Nephron (organoid): ENCODE data around the gene DHRS3.

Experiments used
- H3K27ac Mint-ChIP-seq, 3 experiments: 2 replicates each; pipeline ENCODE4 v1.8.0; 2020; ENCODE audit warnings: mixed read lengths in 3 of 3, mild to moderate bottlenecking in 2 of 3, moderate library complexity in 1 of 3
- H3K27me3 Mint-ChIP-seq: 2 replicates; pipeline ENCODE4 v1.8.0; 2021; ENCODE audit warnings: low read depth, mild to moderate bottlenecking, moderate library complexity, mixed read lengths
- H3K36me3 Mint-ChIP-seq: 2 replicates; pipeline ENCODE4 v1.8.0; 2020; ENCODE audit warnings: low read depth, mixed read lengths
- H3K4me1 Mint-ChIP-seq: 2 replicates; pipeline ENCODE4 v1.8.0; 2020; ENCODE audit warnings: mixed read lengths
- H3K4me3 Mint-ChIP-seq, 3 experiments: 2 replicates each; pipeline ENCODE4 v1.8.0; 2020; ENCODE audit warnings: mild to moderate bottlenecking in 3 of 3, mixed read lengths in 3 of 3, moderate library complexity in 2 of 3
- H3K9me3 Mint-ChIP-seq: 2 replicates; pipeline ENCODE4 v1.8.0; 2020; ENCODE audit warnings: mixed read lengths
- TF ChIP-seq, protein P1 (sequence below), 3 experiments: fragments of 200-600 bp; sonication (generic); IDR thresholded peaks; one replicate each; pipeline ENCODE4 v1.5.0; 2021; ENCODE audit warnings: antibody characterized with exemption in 3 of 3; ENCODE audit not compliant: unreplicated experiment in 3 of 3

DHRS3 gene

DNA sequence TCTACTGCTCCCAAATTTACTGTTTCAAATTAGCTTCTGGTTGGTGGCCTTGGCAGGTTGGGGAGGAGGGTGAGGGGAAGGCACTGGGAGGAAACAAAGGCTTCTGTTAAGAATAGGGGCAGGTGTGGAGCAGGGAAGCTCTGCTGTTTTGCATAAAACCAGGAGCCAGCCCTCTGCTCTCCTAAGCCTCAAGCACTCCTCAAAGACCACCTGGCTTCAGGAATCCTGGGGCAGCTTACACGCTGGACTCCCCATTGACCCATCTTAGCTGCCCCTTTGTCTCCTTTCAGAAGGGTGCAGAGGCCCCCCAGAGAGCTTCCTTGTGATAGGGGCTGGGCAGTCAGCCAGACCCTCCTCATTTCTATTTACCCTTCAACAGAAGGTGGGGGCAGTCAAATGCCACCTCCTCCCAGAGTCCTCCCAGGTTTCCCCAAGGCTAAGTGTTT is 11.5 kb upstream of the DHRS3 start:
- Mint-ChIP-seq H3K9me3 (peaks cover 9% of the 10 kb centered on the region), H3K4me3 (no peak overlapping the region), H3K36me3 (no peaks in the 10 kb centered on the region), H3K27me3 (peaks cover 7% of the 10 kb centered on the region), H3K4me1 (peaks cover 10% of the 10 kb centered on the region), H3K27ac (no peak overlapping the region)
- TF ChIP-seq, protein P1, sequence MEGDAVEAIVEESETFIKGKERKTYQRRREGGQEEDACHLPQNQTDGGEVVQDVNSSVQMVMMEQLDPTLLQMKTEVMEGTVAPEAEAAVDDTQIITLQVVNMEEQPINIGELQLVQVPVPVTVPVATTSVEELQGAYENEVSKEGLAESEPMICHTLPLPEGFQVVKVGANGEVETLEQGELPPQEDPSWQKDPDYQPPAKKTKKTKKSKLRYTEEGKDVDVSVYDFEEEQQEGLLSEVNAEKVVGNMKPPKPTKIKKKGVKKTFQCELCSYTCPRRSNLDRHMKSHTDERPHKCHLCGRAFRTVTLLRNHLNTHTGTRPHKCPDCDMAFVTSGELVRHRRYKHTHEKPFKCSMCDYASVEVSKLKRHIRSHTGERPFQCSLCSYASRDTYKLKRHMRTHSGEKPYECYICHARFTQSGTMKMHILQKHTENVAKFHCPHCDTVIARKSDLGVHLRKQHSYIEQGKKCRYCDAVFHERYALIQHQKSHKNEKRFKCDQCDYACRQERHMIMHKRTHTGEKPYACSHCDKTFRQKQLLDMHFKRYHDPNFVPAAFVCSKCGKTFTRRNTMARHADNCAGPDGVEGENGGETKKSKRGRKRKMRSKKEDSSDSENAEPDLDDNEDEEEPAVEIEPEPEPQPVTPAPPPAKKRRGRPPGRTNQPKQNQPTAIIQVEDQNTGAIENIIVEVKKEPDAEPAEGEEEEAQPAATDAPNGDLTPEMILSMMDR (IDR thresholded peaks at IDR 0.05; ENCODE audit: unreplicated experiment in 3 of 3), result no peak

- Mint-ChIP-seq H3K27me3 (peaks cover 5% of the 10 kb centered on the region), H3K9me3 (peaks cover 2% of the 10 kb centered on the region), H3K4me1 (peaks cover 23% of the 10 kb centered on the region), H3K27ac (peak overlapping the region; percentile 47 to 78 (median 73)), H3K36me3 (no peaks in the 10 kb centered on the region), H3K4me3 (no peak overlapping the region)
- TF ChIP-seq, protein P1 (IDR thresholded peaks at IDR 0.05; ENCODE audit: unreplicated experiment in 3 of 3), result no peak
Observed at GRCh38 chr1:12627296-12627695, 9.3 kb upstream of the DHRS3 start.

DNA sequence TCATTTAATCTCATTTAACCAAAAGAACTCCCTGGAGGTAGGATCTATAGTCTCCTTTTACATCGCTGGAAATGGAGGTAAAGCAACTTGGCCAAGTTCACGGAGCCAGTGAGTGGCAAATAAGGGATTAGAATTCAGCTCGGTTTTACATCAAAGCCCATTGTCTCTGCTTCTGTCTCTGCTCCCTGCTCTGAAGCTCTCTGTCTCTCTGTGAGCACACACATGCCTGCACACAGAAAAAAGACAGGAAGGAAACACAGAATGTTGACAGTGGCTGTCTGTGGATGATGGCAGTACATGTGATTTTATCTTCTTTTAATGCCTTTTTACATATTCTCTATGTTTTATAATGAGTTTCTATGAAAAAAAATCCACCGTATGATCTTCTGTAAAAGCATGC is 8.9 kb upstream of the DHRS3 start:
- peak overlapping the region; percentile 47 to 78 (median 73) for H3K27ac Mint-ChIP-seq
- H3K9me3 Mint-ChIP-seq, result no peaks in the 10 kb centered on the region
- H3K4me3 Mint-ChIP-seq, result no peak overlapping the region
- H3K36me3 Mint-ChIP-seq, result no peaks in the 10 kb centered on the region
- TF ChIP-seq, protein P1 (IDR thresholded peaks at IDR 0.05; ENCODE audit: unreplicated experiment in 3 of 3), result no peak
- peaks cover 28% of the 10 kb centered on the region for H3K4me1 Mint-ChIP-seq
- peaks cover 7% of the 10 kb centered on the region for H3K27me3 Mint-ChIP-seq

DNA sequence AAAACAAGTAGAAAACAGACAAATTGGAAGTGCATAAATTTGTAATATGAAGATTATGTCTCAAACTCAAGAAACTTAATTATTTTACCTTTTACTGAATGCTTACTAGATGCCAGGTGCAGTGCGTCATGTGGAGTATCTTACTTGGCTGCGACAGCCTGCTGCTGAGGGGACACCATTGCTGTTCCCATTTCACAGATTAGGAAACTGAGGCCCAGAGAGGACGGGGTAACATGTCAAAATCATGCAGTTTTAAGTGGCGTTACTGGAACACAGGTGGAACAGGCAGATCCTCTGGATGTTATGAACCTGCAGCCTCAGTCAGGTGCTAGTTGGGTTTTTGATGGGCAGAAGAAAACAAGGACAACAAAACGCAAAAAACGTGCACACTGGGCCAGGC is 7.3 kb upstream of the DHRS3 start:
- no peak overlapping the region for H3K4me3 Mint-ChIP-seq
- no peaks in the 10 kb centered on the region for H3K36me3 Mint-ChIP-seq
- H3K9me3 Mint-ChIP-seq, result no peaks in the 10 kb centered on the region
- H3K4me1 Mint-ChIP-seq, result peaks cover 32% of the 10 kb centered on the region
- peaks cover 7% of the 10 kb centered on the region for H3K27me3 Mint-ChIP-seq
- no peak overlapping the region for H3K27ac Mint-ChIP-seq
- TF ChIP-seq, protein P1 (IDR thresholded peaks at IDR 0.05; ENCODE audit: unreplicated experiment in 3 of 3), result no peak

- H3K4me3 Mint-ChIP-seq, result peak overlapping the region in 2 of 3 experiments; percentile 35 to 63
Observed at GRCh38 chr1:12622506-12622905, 4.5 kb upstream of the DHRS3 start.

More at GRCh38 chr1:12622506-12622905, 4.5 kb upstream of the DHRS3 start:
- no peaks in the 10 kb centered on the region for H3K36me3 Mint-ChIP-seq
- TF ChIP-seq, protein P1 (IDR thresholded peaks at IDR 0.05; ENCODE audit: unreplicated experiment in 3 of 3), result no peak
- H3K27ac Mint-ChIP-seq, result peak overlapping the region; percentile 87 to 93 (median 92)
- H3K9me3 Mint-ChIP-seq, result no peaks in the 10 kb centered on the region
- H3K27me3 Mint-ChIP-seq, result peaks cover 7% of the 10 kb centered on the region
- H3K4me1 Mint-ChIP-seq, result peaks cover 50% of the 10 kb centered on the region
